ENCODE data around the gene CEACAM16.

CEACAM16 gene

GRCh38 chr19:44684892-44685863 is 13.8 kb upstream of the CEACAM16 start:
- no peaks in the 10 kb centered on the region for H3K9me2 ChIP-seq (replicated peaks; ENCODE audit: control insufficient read depth, low read length)
- peaks cover 19% of the 10 kb centered on the region for H3K4me1 ChIP-seq (ENCODE audit: control insufficient read depth, low read length)
- no peaks in the 10 kb centered on the region for H4K20me1 ChIP-seq (ENCODE audit: control insufficient read depth, insufficient read depth, low read depth, low read length)
- H3K79me2 ChIP-seq (ENCODE audit: control insufficient read depth, low read length): no peaks in the 10 kb centered on the region
- TF ChIP-seq CTCF (IDR thresholded peaks at IDR 0.05; ENCODE audit: low read depth, low read length, poor library complexity, severe bottlenecking) (no peak), EZH2phosphoT487 (IDR thresholded peaks at IDR 0.05; ENCODE audit: borderline replicate concordance, low read length) (no peak)
- no peaks in the 10 kb centered on the region for H3K9me3 ChIP-seq (ENCODE audit: control insufficient read depth, insufficient read depth, low read length)
- H3F3A ChIP-seq (ENCODE audit: control insufficient read depth, insufficient read depth): no peaks in the 10 kb centered on the region
- no peaks in the 10 kb centered on the region for H3K36me3 ChIP-seq (ENCODE audit: control insufficient read depth, low read length)
- H3K27ac ChIP-seq (ENCODE audit: low read depth, low read length): no peak overlapping the region
- peak overlapping the region; percentile 60 for H3K4me2 ChIP-seq (ENCODE audit: low read length)
- peaks cover 11% of the 10 kb centered on the region for H3K27me3 ChIP-seq (ENCODE audit: control insufficient read depth, low read length)
- peak overlapping the region; percentile 56 for H3K4me3 ChIP-seq (ENCODE audit: low read length)

GRCh38 chr19:44685877-44686276 is 13.1 kb upstream of the CEACAM16 start:
- no peaks in the 10 kb centered on the region for H3K79me2 ChIP-seq (ENCODE audit: control insufficient read depth, low read length)
- no peaks in the 10 kb centered on the region for H3F3A ChIP-seq (ENCODE audit: control insufficient read depth, insufficient read depth)
- H3K27me3 ChIP-seq (ENCODE audit: control insufficient read depth, low read length): peaks cover 11% of the 10 kb centered on the region
- peaks cover 19% of the 10 kb centered on the region for H3K4me1 ChIP-seq (ENCODE audit: control insufficient read depth, low read length)
- no peaks in the 10 kb centered on the region for H3K36me3 ChIP-seq (ENCODE audit: control insufficient read depth, low read length)
- H3K4me3 ChIP-seq (ENCODE audit: low read length): peak overlapping the region; percentile 56
- TF ChIP-seq CTCF (IDR thresholded peaks at IDR 0.05; ENCODE audit: low read depth, low read length, poor library complexity, severe bottlenecking) (no peak), EZH2phosphoT487 (IDR thresholded peaks at IDR 0.05; ENCODE audit: borderline replicate concordance, low read length) (no peak)
- peak overlapping the region; percentile 60 for H3K4me2 ChIP-seq (ENCODE audit: low read length)
- H4K20me1 ChIP-seq (ENCODE audit: control insufficient read depth, insufficient read depth, low read depth, low read length): no peaks in the 10 kb centered on the region
- no peaks in the 10 kb centered on the region for H3K9me2 ChIP-seq (replicated peaks; ENCODE audit: control insufficient read depth, low read length)
- no peaks in the 10 kb centered on the region for H3K9me3 ChIP-seq (ENCODE audit: control insufficient read depth, insufficient read depth, low read length)
- no peak overlapping the region for H3K27ac ChIP-seq (ENCODE audit: low read depth, low read length)

- H3K9me3 ChIP-seq (ENCODE audit: control insufficient read depth, insufficient read depth, low read length): no peaks in the 10 kb centered on the region
- no peaks in the 10 kb centered on the region for H3K79me2 ChIP-seq (ENCODE audit: control insufficient read depth, low read length)
- no peaks in the 10 kb centered on the region for H3F3A ChIP-seq (ENCODE audit: control insufficient read depth, insufficient read depth)
- no peaks in the 10 kb centered on the region for H3K36me3 ChIP-seq (ENCODE audit: control insufficient read depth, low read length)
- no peak for TF ChIP-seq CTCF (IDR thresholded peaks at IDR 0.05; ENCODE audit: low read depth, low read length, poor library complexity, severe bottlenecking)
- no peak for TF ChIP-seq EZH2phosphoT487 (IDR thresholded peaks at IDR 0.05; ENCODE audit: borderline replicate concordance, low read length)
- H3K4me2 ChIP-seq (ENCODE audit: low read length): no peak overlapping the region
- no peaks in the 10 kb centered on the region for H3K9me2 ChIP-seq (replicated peaks; ENCODE audit: control insufficient read depth, low read length)
- H3K4me3 ChIP-seq (ENCODE audit: low read length): no peak overlapping the region
- peaks cover 19% of the 10 kb centered on the region for H3K4me1 ChIP-seq (ENCODE audit: control insufficient read depth, low read length)
- H3K27me3 ChIP-seq (ENCODE audit: control insufficient read depth, low read length): peaks cover 16% of the 10 kb centered on the region
- H4K20me1 ChIP-seq (ENCODE audit: control insufficient read depth, insufficient read depth, low read depth, low read length): no peaks in the 10 kb centered on the region
- H3K27ac ChIP-seq (ENCODE audit: low read depth, low read length): no peak overlapping the region
These were observed 12.1 kb upstream of the CEACAM16 start for GRCh38 chr19:44686896-44687295.
